ENCODE results near the gene B3GNT5.

The B3GNT5 gene

GRCh38 chr3:183266454-183266853 lies 13.4 kb downstream of the B3GNT5 start:
- H3K79me2 ChIP-seq (ENCODE audit: insufficient read depth, low read length), result no peaks in the 10 kb centered on the region
- no peaks in the 10 kb centered on the region for H3K9me2 ChIP-seq (replicated peaks; ENCODE audit: low read depth, low read length)
- H3K4me1 ChIP-seq (ENCODE audit: insufficient read depth, low read length, poor library complexity, severe bottlenecking), result no peaks in the 10 kb centered on the region
- no peak overlapping the region for H3K9ac ChIP-seq (ENCODE audit: low read depth, low read length, poor library complexity, severe bottlenecking)
- H3K27me3 ChIP-seq (ENCODE audit: insufficient read depth, low read length, poor library complexity, severe bottlenecking), result no peaks in the 10 kb centered on the region
- H3F3A ChIP-seq (ENCODE audit: low read depth), result no peaks in the 10 kb centered on the region
- H3K4me3 ChIP-seq (ENCODE audit: low read length, poor library complexity, severe bottlenecking), result no peak overlapping the region
- H3K4me2 ChIP-seq (ENCODE audit: low read depth, low read length, poor library complexity, severe bottlenecking), result no peak overlapping the region
- no peaks in the 10 kb centered on the region for H3K36me3 ChIP-seq (ENCODE audit: insufficient read depth, low read length)
- H4K20me1 ChIP-seq (ENCODE audit: insufficient read depth, low read length, poor library complexity, severe bottlenecking), result no peaks in the 10 kb centered on the region
- TF ChIP-seq EZH2phosphoT487 (IDR thresholded peaks at IDR 0.05; ENCODE audit: borderline replicate concordance), result no peak
- TF ChIP-seq, protein P1, sequence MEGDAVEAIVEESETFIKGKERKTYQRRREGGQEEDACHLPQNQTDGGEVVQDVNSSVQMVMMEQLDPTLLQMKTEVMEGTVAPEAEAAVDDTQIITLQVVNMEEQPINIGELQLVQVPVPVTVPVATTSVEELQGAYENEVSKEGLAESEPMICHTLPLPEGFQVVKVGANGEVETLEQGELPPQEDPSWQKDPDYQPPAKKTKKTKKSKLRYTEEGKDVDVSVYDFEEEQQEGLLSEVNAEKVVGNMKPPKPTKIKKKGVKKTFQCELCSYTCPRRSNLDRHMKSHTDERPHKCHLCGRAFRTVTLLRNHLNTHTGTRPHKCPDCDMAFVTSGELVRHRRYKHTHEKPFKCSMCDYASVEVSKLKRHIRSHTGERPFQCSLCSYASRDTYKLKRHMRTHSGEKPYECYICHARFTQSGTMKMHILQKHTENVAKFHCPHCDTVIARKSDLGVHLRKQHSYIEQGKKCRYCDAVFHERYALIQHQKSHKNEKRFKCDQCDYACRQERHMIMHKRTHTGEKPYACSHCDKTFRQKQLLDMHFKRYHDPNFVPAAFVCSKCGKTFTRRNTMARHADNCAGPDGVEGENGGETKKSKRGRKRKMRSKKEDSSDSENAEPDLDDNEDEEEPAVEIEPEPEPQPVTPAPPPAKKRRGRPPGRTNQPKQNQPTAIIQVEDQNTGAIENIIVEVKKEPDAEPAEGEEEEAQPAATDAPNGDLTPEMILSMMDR (conservative IDR thresholded peaks at IDR 0.05; ENCODE audit: low read length), result no peak
- no peak overlapping the region for H2AFZ ChIP-seq (ENCODE audit: low read length)
- H3K9me3 ChIP-seq (ENCODE audit: insufficient read depth, low read depth, low read length), result no peaks in the 10 kb centered on the region

DNA sequence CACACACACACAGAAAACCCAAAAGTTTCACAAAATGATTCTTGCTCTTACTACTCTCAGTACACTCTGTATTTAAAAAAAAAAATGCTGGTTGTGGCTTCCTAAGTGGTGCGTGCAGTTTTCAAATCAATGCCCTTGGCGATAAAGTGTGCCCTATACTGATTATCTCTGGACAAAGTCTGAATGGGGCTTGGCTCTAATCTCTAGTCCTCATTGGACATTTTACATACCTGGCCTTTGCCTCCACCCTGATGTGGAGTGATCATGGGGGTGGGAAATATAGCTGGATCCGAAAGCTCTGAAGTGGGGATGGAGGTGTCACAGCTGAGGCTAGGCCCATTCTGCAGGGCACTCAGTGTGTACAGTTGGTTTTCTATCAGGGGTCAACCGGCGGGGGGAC lies 14.1 kb downstream of the B3GNT5 start:
- no peak for TF ChIP-seq EZH2phosphoT487 (IDR thresholded peaks at IDR 0.05; ENCODE audit: borderline replicate concordance)
- TF ChIP-seq, protein P1 (conservative IDR thresholded peaks at IDR 0.05; ENCODE audit: low read length), result no peak
- Histone ChIP-seq H3K4me1 (ENCODE audit: insufficient read depth, low read length, poor library complexity, severe bottlenecking) (no peaks in the 10 kb centered on the region), H3K9ac (ENCODE audit: low read depth, low read length, poor library complexity, severe bottlenecking) (no peak overlapping the region), H3K79me2 (ENCODE audit: insufficient read depth, low read length) (no peaks in the 10 kb centered on the region), H4K20me1 (ENCODE audit: insufficient read depth, low read length, poor library complexity, severe bottlenecking) (no peaks in the 10 kb centered on the region), H2AFZ (ENCODE audit: low read length) (no peak overlapping the region), H3K36me3 (ENCODE audit: insufficient read depth, low read length) (no peaks in the 10 kb centered on the region), H3K4me3 (ENCODE audit: low read length, poor library complexity, severe bottlenecking) (no peak overlapping the region), H3K4me2 (ENCODE audit: low read depth, low read length, poor library complexity, severe bottlenecking) (no peak overlapping the region), H3F3A (ENCODE audit: low read depth) (no peaks in the 10 kb centered on the region), H3K9me3 (ENCODE audit: insufficient read depth, low read depth, low read length) (no peaks in the 10 kb centered on the region), H3K9me2 (replicated peaks; ENCODE audit: low read depth, low read length) (no peaks in the 10 kb centered on the region), H3K27me3 (ENCODE audit: insufficient read depth, low read length, poor library complexity, severe bottlenecking) (no peaks in the 10 kb centered on the region)

GRCh38 chr3:183268366-183268765 lies 15.3 kb downstream of the B3GNT5 start:
- H3K79me2 ChIP-seq (ENCODE audit: insufficient read depth, low read length), result no peaks in the 10 kb centered on the region
- H3K27me3 ChIP-seq (ENCODE audit: insufficient read depth, low read length, poor library complexity, severe bottlenecking), result no peaks in the 10 kb centered on the region
- H3K4me2 ChIP-seq (ENCODE audit: low read depth, low read length, poor library complexity, severe bottlenecking), result no peak overlapping the region
- H3K9me2 ChIP-seq (replicated peaks; ENCODE audit: low read depth, low read length), result no peaks in the 10 kb centered on the region
- H3F3A ChIP-seq (ENCODE audit: low read depth), result no peaks in the 10 kb centered on the region
- H3K36me3 ChIP-seq (ENCODE audit: insufficient read depth, low read length), result no peaks in the 10 kb centered on the region
- no peak for TF ChIP-seq EZH2phosphoT487 (IDR thresholded peaks at IDR 0.05; ENCODE audit: borderline replicate concordance)
- TF ChIP-seq, protein P1 (conservative IDR thresholded peaks at IDR 0.05; ENCODE audit: low read length), result no peak
- no peak overlapping the region for H3K9ac ChIP-seq (ENCODE audit: low read depth, low read length, poor library complexity, severe bottlenecking)
- no peaks in the 10 kb centered on the region for H3K4me1 ChIP-seq (ENCODE audit: insufficient read depth, low read length, poor library complexity, severe bottlenecking)
- no peaks in the 10 kb centered on the region for H3K9me3 ChIP-seq (ENCODE audit: insufficient read depth, low read depth, low read length)
- no peaks in the 10 kb centered on the region for H4K20me1 ChIP-seq (ENCODE audit: insufficient read depth, low read length, poor library complexity, severe bottlenecking)
- no peak overlapping the region for H3K4me3 ChIP-seq (ENCODE audit: low read length, poor library complexity, severe bottlenecking)
- no peak overlapping the region for H2AFZ ChIP-seq (ENCODE audit: low read length)
